ENCODE measurements around the gene PRKG1.

DNA sequence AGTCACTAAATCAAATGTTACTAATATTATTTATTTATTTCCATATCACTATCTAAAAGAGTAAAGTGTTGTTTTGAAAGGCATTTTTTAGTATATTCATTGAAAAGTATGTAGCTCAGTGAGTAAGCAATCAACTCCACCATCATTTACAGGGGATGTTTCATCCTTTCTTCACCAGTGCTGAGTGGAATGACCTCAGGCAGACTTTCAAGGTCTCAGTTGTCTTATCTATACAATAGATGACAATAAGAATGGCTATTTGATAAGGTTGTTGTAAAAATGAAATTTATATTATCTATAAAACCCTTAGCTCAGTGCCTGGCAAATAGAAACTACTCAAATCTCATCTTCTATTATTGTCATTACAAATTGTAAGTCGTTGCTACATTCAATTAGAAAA lies 829.4 kb downstream of the PRKG1 start:
- TF ChIP-seq, protein P1, sequence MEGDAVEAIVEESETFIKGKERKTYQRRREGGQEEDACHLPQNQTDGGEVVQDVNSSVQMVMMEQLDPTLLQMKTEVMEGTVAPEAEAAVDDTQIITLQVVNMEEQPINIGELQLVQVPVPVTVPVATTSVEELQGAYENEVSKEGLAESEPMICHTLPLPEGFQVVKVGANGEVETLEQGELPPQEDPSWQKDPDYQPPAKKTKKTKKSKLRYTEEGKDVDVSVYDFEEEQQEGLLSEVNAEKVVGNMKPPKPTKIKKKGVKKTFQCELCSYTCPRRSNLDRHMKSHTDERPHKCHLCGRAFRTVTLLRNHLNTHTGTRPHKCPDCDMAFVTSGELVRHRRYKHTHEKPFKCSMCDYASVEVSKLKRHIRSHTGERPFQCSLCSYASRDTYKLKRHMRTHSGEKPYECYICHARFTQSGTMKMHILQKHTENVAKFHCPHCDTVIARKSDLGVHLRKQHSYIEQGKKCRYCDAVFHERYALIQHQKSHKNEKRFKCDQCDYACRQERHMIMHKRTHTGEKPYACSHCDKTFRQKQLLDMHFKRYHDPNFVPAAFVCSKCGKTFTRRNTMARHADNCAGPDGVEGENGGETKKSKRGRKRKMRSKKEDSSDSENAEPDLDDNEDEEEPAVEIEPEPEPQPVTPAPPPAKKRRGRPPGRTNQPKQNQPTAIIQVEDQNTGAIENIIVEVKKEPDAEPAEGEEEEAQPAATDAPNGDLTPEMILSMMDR (optimal IDR thresholded peaks at IDR 0.05 in 1 of 3, IDR thresholded peaks at IDR 0.05 in 1 of 3, conservative IDR thresholded peaks at IDR 0.05 in 1 of 3; ENCODE audit: extremely low read depth in 1 of 3, insufficient read depth in 2 of 3, low read length in 3 of 3), result no peak
- TF ChIP-seq EZH2 (IDR thresholded peaks at IDR 0.05; ENCODE audit: low read length), result no peak

All from keratinocyte (primary cell).